ENCODE measurements around the gene ZNF695. TPM values are rescaled to one million over a fixed set of nuclear protein-coding genes. Genes with fewer than 3 reads are reported as not detected.
A peak's percentile ranks its signal among the peaks of the same experiment; 100 is the strongest.

ZNF695 gene
- total and polyA plus RNA-seq, 9 of the 15 experiments (the other 6 are each of a cell fraction or from before 2014, with no cell fraction given): 8.7 to 15.2 (median 10.9) TPM

- TF ChIP-seq PPARD (CRISPR knock-in tag; IDR thresholded peaks at IDR 0.05): no peak
- TF ChIP-seq KAT2B (IDR thresholded peaks at IDR 0.05; ENCODE audit: low read depth, low read length): no peak
- peak; percentile 81 for TF ChIP-seq SMARCE1 (IDR thresholded peaks at IDR 0.05)
- TF ChIP-seq SLC30A9 (CRISPR knock-in tag; IDR thresholded peaks at IDR 0.05): no peak
- TF ChIP-seq ZNF507 (tag; conservative IDR thresholded peaks at IDR 0.05): no peak
- no peak for TF ChIP-seq CCAR2 (IDR thresholded peaks at IDR 0.05; ENCODE audit: low read depth, low read length)
- TF ChIP-seq AFF1 (IDR thresholded peaks at IDR 0.05; ENCODE audit: low read depth in 1 of 2, partially characterized antibody in 2 of 2): no peak
- no peak for TF ChIP-seq ZNF197 (CRISPR knock-in tag; IDR thresholded peaks at IDR 0.05; ENCODE audit: low read depth)
- TF ChIP-seq MAFF (IDR thresholded peaks at IDR 0.05; ENCODE audit: low read length): peak; percentile 92
- TF ChIP-seq PURB (CRISPR knock-in tag; IDR thresholded peaks at IDR 0.05; ENCODE audit: low read depth): no peak
- no peak for TF ChIP-seq CHD7 (IDR thresholded peaks at IDR 0.05; ENCODE audit: low read depth, low read length)
- TF ChIP-seq HMG20A (CRISPR knock-in tag; conservative IDR thresholded peaks at IDR 0.05): no peak
Observed at GRCh38 chr1:246959944-246960693, 47.7 kb downstream of the ZNF695 start (continued).

Measured in K562 (cell line).